Psoas muscle (tissue), 8 donors: ENCODE measurements around the gene POC5. TPM values are rescaled to one million over a fixed set of nuclear protein-coding genes. Genes with fewer than 3 reads are reported as not detected.
"Not testable (repeated sequence)": the region's sequence is repeated elsewhere in the genome, so short reads cannot be mapped to it uniquely, and the experiment has no call there.

Source experiments
- ATAC-seq, 4 donors: fragments of 200-7000 bp; cut with Tn5 transposase; one replicate each; pipeline ENCODE4 v1.9.1; 2020; ENCODE audit warnings: moderate library complexity in 3 of 4, mild to moderate bottlenecking in 2 of 4
- DNase-seq, 2 donors: peaks; one replicate each; pipeline ENCODE4 v3.0.0-alpha.2; 2020
- H3K27ac ChIP-seq: fragments of 200-600 bp; one replicate; pipeline ENCODE4 v1.8.0; 2022
- H3K27me3 ChIP-seq, 3 donors: fragments of 200-600 bp in 1 of 3; one replicate each; pipeline versions ENCODE4 v1.6.1 to v1.8.0; 2013 to 2022; ENCODE audit warnings: low read length in 2 of 3, mild to moderate bottlenecking in 2 of 3, moderate library complexity in 1 of 3; ENCODE audit not compliant: insufficient read depth in 3 of 3
- H3K36me3 ChIP-seq, 2 donors: fragments of 200-600 bp in 1 of 2; one replicate each; pipeline versions ENCODE4 v1.6.1 to v1.8.0; 2013 to 2022; ENCODE audit warnings: low read depth in 1 of 2, mild to moderate bottlenecking in 1 of 2, moderate library complexity in 1 of 2; ENCODE audit not compliant: insufficient read depth in 1 of 2
- H3K4me1 ChIP-seq: fragments of 200-600 bp; one replicate; pipeline ENCODE4 v1.8.0; 2022
- H3K4me3 ChIP-seq: fragments of 200-600 bp; one replicate; pipeline ENCODE4 v1.8.0; 2022; ENCODE audit warnings: mild to moderate bottlenecking
- H3K9me3 ChIP-seq: fragments of 200-600 bp; one replicate; pipeline ENCODE4 v1.8.0; 2022
- WGBS, 3 donors: extraction: QIAGEN DNeasy Blood & Tissue Kit; methylation state at CpG; one replicate each; pipeline versions ENCODE4 v1.1.6 to v1.1.7; 2013; 5-methylcytosine and 5-hydroxymethylcytosine counted together
- intact Hi-C, 2 donors: fragments of 100-400 bp; cut with DNase I; formaldehyde crosslinking; loops; one replicate each; pipeline versions ENCODE4 v1.11.0 to v1.14.2; 2022
- polyA plus RNA-seq, 3 donors: library from polyadenylated mRNA; stranded (reverse); fragments of 200-250 nt; gene quantifications; one replicate each; pipeline ENCODE4 v1.2.3, GENCODE V29; 2013
- total RNA-seq, 4 donors: library from RNA; stranded (reverse); fragmentation: NEBNext Ultra II Directional in 2 of 4; extraction: Animal tissue kit (Norgen Biotek cat#: 25700) in 2 of 4; gene quantifications; one replicate each; pipeline versions ENCODE4 v1.2.1 to v1.2.4, GENCODE V29; 2021 to 2023
- TF ChIP-seq, protein P1 (sequence below): fragments of 200-600 bp; IDR thresholded peaks from one replicate; pipeline ENCODE4 v1.8.0; 2022; ENCODE audit warnings: antibody characterized with exemption
- donor health status: healthy with polysubstance abuse.
- donor health status: DM: no; HTN: no; CAD: no; lungs with moderate emphysema.
- donor health status: Bipolar disorder and iron deficiency.
- donor health status: healthy.
- donor health status: DM: yes; HTN: yes; CAD: no.
- donor health status: DM: no; HTN: no; CAD: no.
- donor health status: DM: no; HTN: no; CAD: no.
- donor health status: DM: yes; HTN: yes; CAD: no.

The POC5 gene
- total and polyA plus RNA-seq, 7 donors = 3.3 to 7.1 (median 4.0) TPM

DNA sequence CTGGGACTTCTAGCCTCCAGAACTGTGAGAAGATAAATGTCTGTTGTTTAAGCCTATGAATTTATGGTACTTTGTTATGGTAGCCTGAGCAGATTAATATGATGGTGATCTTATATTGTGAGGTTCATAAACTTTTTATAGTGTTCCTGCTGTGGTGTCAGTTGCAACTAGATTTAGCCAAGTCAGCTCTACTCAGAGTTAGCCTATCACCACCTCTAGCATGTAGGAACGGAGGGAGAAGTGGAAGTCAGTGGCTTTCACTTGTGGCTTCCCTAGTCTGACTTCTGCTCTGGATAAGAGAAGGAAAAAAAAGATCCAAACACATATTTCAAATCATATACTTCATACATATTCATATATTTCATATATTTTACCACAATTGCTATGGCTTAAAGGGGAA lies 6.6 kb downstream of the POC5 start:
- Histone ChIP-seq H3K9me3 (no peaks in the 10 kb centered on the region), H3K36me3 (peaks cover 0 to 37% of the 10 kb centered on the region in 2 donors), H3K27me3 (no peaks in the 10 kb centered on the region), H3K4me3 (no peak overlapping the region), H3K27ac (no peak overlapping the region), H3K4me1 (no peaks in the 10 kb centered on the region)
- intact Hi-C loops = no loop called here
- no peak for DNase-seq
- 62 to 87% (median 72%) methylated on average over 1 of the region's 1 CpG for WGBS, 3 donors
- TF ChIP-seq, protein P1, sequence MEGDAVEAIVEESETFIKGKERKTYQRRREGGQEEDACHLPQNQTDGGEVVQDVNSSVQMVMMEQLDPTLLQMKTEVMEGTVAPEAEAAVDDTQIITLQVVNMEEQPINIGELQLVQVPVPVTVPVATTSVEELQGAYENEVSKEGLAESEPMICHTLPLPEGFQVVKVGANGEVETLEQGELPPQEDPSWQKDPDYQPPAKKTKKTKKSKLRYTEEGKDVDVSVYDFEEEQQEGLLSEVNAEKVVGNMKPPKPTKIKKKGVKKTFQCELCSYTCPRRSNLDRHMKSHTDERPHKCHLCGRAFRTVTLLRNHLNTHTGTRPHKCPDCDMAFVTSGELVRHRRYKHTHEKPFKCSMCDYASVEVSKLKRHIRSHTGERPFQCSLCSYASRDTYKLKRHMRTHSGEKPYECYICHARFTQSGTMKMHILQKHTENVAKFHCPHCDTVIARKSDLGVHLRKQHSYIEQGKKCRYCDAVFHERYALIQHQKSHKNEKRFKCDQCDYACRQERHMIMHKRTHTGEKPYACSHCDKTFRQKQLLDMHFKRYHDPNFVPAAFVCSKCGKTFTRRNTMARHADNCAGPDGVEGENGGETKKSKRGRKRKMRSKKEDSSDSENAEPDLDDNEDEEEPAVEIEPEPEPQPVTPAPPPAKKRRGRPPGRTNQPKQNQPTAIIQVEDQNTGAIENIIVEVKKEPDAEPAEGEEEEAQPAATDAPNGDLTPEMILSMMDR = no peak
- ATAC-seq = no peak

DNA sequence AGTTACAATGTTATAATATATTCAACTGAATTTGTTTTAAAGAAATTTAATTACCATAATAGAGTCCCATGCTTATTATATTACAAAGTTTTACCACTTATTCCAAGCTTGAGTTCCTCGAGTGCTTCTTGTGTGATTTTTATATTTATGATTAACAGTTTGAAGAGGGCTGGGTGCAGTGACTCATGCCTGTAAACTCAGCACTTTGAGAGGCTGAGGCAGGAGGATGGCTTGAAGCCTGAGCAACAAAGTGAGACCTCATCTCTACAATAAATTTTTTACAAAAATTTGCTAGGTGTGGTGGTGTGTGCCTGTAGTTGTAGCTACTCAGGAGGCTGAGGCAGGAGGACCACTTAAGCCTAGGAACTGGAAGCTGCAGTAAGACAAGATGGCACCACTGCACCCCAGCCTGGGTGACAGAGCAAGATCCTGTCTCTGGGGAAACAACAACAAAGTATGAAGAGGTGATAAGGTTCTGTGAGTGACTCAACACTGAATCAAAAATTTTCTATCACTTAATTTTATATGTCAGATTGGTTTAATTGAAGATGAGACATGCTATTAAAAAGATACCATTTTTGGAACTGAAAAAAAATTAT lies 9.2 kb downstream of the POC5 start:
- Histone ChIP-seq H3K4me1 (no peaks in the 10 kb centered on the region), H3K4me3 (no peak overlapping the region), H3K36me3 (peaks cover 0 to 52% of the 10 kb centered on the region in 2 donors), H3K27me3 (no peaks in the 10 kb centered on the region), H3K9me3 (no peaks in the 10 kb centered on the region), H3K27ac (no peak overlapping the region)
- no peak for DNase-seq
- TF ChIP-seq, protein P1 = no peak
- 80 to 96% (median 83%) methylated on average over 1 of the region's 1 CpG for WGBS, 3 donors
- ATAC-seq = no peak
- intact Hi-C loops = no loop called here

DNA sequence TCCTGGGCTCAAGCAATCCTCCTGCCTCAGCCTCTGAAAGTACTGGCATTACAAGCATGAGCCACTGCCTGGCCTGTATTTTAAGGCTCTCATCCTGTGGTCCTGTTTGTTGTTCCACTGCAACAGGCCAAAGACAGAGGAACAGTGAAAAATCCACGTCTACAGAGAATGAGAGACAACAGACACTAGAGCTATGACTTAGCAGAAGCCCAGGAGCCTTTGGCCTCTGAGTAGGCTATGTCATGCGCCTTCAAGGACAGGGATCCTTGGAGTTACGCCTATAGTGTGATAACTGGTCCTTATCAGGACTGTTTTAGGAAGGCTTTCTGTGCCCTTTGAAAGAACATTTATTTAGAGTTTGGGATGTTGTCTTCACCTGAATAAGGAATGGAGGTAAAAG lies 10.5 kb downstream of the POC5 start:
- no peak for ATAC-seq
- TF ChIP-seq, protein P1 = no peak
- no peak overlapping the region for H3K4me3 ChIP-seq
- H3K4me1 ChIP-seq = no peaks in the 10 kb centered on the region
- DNase-seq = no peak
- no peaks in the 10 kb centered on the region for H3K9me3 ChIP-seq
- H3K27me3 ChIP-seq = no peaks in the 10 kb centered on the region
- intact Hi-C loops = no loop called here
- H3K27ac ChIP-seq = no peak overlapping the region
- peaks cover 0 to 55% of the 10 kb centered on the region in 2 donors for H3K36me3 ChIP-seq
- 95 to 100% (median 97%) methylated on average over 3 of the region's 3 CpGs for WGBS, 3 donors

DNA sequence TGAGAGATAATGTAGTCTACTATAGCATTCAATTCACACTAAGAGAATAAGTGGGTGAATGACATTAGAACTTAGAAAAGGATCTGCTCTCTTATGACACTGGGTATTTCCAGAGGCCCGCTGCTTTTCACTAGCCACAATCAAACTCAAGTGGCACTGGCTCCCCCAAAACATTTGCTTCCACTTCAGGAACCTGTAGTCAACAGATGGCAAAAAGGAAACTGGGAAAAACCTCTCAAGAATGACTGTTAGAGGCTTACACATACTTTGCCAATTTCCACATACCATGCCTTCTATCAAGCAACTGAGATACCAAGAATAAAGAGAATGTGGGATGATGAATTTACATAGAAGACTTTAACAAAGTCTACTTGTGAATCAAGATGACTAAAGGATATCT lies 11.2 kb downstream of the POC5 start:
- Histone ChIP-seq H3K27me3 (no peaks in the 10 kb centered on the region), H3K4me3 (no peak overlapping the region), H3K9me3 (no peaks in the 10 kb centered on the region), H3K36me3 (peaks cover 0 to 57% of the 10 kb centered on the region in 2 donors), H3K27ac (no peak overlapping the region), H3K4me1 (no peaks in the 10 kb centered on the region)
- 94 to 100% (median 100%) methylated on average over 1 of the region's 1 CpG for WGBS, 3 donors
- TF ChIP-seq, protein P1 = no peak
- ATAC-seq (no peak), DNase-seq (no peak)
- intact Hi-C loops = no loop called here

DNA sequence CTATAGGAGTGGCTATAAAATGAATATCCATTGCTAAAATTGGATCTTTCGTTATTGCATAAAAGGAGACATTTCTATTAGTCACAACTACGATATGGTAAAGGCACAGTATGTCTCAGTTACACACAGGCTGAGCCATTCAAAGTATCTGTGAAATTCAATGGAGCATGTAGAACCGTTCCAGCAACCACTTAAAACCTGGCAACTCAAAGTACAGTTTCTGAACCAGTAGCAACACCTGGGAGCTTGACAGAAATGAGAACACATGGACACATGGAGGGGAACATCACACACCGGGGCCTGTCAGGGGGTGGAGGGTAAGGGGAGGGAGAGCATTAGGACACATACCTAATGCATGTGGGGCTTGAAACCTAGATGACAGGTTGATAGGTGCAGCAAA lies 15.4 kb downstream of the POC5 start:
- no peak overlapping the region for H3K27ac ChIP-seq
- H3K9me3 ChIP-seq = no peaks in the 10 kb centered on the region
- H3K4me1 ChIP-seq = no peaks in the 10 kb centered on the region
- H3K36me3 ChIP-seq = peaks cover 0 to 37% of the 10 kb centered on the region in 2 donors
- WGBS, 3 donors = 62 to 82% (median 80%) methylated on average over 4 of the region's 4 CpGs
- H3K4me3 ChIP-seq = no peak overlapping the region
- intact Hi-C loops = no loop called here
- DNase-seq (no peak), ATAC-seq (no peak)
- TF ChIP-seq, protein P1 = no peak
- H3K27me3 ChIP-seq = no peaks in the 10 kb centered on the region

DNA sequence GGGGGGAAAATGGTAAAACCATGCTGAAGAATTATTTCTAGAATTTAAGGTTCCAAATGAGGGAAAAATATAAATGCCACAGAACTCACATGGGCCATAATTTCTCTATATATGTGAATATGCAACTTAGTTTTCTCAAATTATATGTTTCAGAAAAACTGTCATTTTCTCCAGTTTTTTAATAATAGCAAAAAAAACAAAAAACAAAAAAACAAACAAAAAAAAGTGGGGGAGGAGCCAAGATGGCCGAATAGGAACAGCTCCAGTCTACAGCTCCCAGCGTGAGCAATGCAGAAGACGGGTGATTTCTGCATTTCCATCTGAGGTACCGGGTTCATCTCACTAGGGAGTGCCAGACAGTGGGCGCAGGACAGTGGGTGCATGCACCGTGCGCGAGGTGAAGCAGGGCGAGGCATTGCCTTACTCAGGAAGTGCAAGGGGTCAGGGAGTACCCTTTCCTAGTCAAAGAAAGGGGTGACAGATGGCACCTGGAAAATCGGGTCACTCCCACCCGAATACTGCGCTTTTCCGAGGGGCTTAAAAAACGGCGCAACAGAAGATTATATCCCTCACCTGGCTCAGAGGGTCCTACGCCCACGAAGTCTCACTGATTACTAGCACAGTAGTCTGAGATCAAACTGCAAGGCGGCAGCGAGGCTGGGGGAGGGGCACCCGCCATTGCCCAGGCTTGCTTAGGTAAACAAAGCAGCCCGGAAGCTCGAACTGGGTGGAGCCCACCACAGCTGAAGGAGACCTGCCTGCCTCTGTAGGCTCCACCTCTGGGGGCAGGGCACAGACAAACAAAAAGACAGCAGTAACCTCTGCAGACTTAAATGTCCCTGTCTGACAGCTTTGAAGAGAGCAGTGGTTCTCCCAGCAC lies 21.5 kb downstream of the POC5 start:
- 91 to 93% (median 93%) methylated on average over 22 of the region's 22 CpGs for WGBS, 3 donors
- ATAC-seq, intact Hi-C loops: not testable (repeated sequence)

More for the DNA sequence above, 21.5 kb downstream of the POC5 start:
- H3K4me3 ChIP-seq, DNase-seq, H3K9me3 ChIP-seq, H3K27ac ChIP-seq, H3K27me3 ChIP-seq, H3K4me1 ChIP-seq: not testable (repeated sequence)
- H3K36me3 ChIP-seq = peaks cover 0 to 40% of the 10 kb centered on the region in 2 donors
